Dendritic cell treated with granulocyte-macrophage colony-stimulating factor and Interleukin-4, amounts not matched to agents 40 ng/mL and 50 ng/mL, for 4 days (primary cell): ENCODE data around the gene FBXO24.
"Not testable (repeated sequence)": the region's sequence is repeated elsewhere in the genome, so short reads cannot be mapped to it uniquely, and the experiment has no call there.

Experiments
- H3K27ac Mint-ChIP-seq: one replicate; pipeline ENCODE4 v1.8.0; 2022; ENCODE audit warnings: mild to moderate bottlenecking, mixed read lengths
- H3K27me3 Mint-ChIP-seq: one replicate; pipeline ENCODE4 v1.8.0; 2022; ENCODE audit warnings: mild to moderate bottlenecking, mixed read lengths
- H3K36me3 Mint-ChIP-seq: one replicate; pipeline ENCODE4 v1.8.0; 2022; ENCODE audit warnings: low read depth, mixed read lengths
- H3K4me1 Mint-ChIP-seq: one replicate; pipeline ENCODE4 v1.8.0; 2022; ENCODE audit warnings: low read depth, mixed read lengths
- H3K4me3 Mint-ChIP-seq: one replicate; pipeline ENCODE4 v1.8.0; 2022; ENCODE audit warnings: mild to moderate bottlenecking, moderate library complexity, mixed read lengths
- H3K9me3 Mint-ChIP-seq: one replicate; pipeline ENCODE4 v1.8.0; 2022; ENCODE audit warnings: mixed read lengths
- intact Hi-C: fragments of 100-400 bp; cut with micrococcal nuclease; formaldehyde crosslinking; loops from one replicate; pipeline ENCODE4 v1.15.0; 2022

The FBXO24 gene, protein sequence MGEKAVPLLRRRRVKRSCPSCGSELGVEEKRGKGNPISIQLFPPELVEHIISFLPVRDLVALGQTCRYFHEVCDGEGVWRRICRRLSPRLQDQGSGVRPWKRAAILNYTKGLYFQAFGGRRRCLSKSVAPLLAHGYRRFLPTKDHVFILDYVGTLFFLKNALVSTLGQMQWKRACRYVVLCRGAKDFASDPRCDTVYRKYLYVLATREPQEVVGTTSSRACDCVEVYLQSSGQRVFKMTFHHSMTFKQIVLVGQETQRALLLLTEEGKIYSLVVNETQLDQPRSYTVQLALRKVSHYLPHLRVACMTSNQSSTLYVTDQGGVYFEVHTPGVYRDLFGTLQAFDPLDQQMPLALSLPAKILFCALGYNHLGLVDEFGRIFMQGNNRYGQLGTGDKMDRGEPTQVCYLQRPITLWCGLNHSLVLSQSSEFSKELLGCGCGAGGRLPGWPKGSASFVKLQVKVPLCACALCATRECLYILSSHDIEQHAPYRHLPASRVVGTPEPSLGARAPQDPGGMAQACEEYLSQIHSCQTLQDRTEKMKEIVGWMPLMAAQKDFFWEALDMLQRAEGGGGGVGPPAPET

GRCh38 chr7:100586266-100587025 is at the start of gene FBXO24:
Gene FBXO24 (plus strand): TSS chr7:100586328. CDS start chr7:100586626, 298 bp downstream.
- H3K36me3 Mint-ChIP-seq = peaks cover 20% of the 10 kb centered on the region
- intact Hi-C loops = loop anchor here (10.0 kb wide), 1 partner anchor 88 kb away; the partner anchor contains the start of gene GNB2
- peak within 1 kb of the TSS; percentile 95 for H3K4me3 Mint-ChIP-seq
- H3K9me3 Mint-ChIP-seq = no peaks in the 10 kb centered on the region
- peaks cover 59% of the 10 kb centered on the region for H3K4me1 Mint-ChIP-seq
- H3K27me3 Mint-ChIP-seq = peaks cover 18% of the 10 kb centered on the region
- H3K27ac Mint-ChIP-seq = peak within 1 kb of the TSS; percentile 90

- H3K4me3 Mint-ChIP-seq, intact Hi-C loops, H3K27ac Mint-ChIP-seq, H3K9me3 Mint-ChIP-seq, H3K27me3 Mint-ChIP-seq, H3K36me3 Mint-ChIP-seq: not testable (repeated sequence)
- H3K4me1 Mint-ChIP-seq = peaks cover 31% of the 10 kb centered on the region
Measured at GRCh38 chr7:100536695-100537094, 49.4 kb upstream of the FBXO24 start.

DNA sequence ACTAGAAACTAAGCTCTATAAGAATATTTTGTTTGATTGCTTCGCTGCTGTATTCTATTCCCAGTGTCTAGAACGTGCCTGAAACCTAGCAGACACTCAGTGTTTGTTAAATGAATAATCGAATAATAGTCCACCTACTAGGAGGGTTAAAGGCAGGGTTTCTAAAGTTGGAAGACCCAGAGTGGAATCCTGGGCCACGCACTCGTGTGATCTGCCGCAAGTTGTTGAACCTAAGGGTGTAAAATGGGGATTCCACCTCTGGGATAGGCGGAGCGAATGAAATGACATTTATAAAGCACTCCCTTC is 47.8 kb upstream of the FBXO24 start:
- Mint-ChIP-seq H3K27me3 (peaks cover 1% of the 10 kb centered on the region), H3K9me3 (no peaks in the 10 kb centered on the region), H3K4me1 (peaks cover 44% of the 10 kb centered on the region), H3K36me3 (peaks cover 7% of the 10 kb centered on the region), H3K27ac (peak overlapping the region; percentile 82), H3K4me3 (peak overlapping the region; percentile 95)
- intact Hi-C loops = loop anchor here (1.0 kb wide), 1 partner anchor 16 kb away; no protein-coding TSS in a partner anchor

DNA sequence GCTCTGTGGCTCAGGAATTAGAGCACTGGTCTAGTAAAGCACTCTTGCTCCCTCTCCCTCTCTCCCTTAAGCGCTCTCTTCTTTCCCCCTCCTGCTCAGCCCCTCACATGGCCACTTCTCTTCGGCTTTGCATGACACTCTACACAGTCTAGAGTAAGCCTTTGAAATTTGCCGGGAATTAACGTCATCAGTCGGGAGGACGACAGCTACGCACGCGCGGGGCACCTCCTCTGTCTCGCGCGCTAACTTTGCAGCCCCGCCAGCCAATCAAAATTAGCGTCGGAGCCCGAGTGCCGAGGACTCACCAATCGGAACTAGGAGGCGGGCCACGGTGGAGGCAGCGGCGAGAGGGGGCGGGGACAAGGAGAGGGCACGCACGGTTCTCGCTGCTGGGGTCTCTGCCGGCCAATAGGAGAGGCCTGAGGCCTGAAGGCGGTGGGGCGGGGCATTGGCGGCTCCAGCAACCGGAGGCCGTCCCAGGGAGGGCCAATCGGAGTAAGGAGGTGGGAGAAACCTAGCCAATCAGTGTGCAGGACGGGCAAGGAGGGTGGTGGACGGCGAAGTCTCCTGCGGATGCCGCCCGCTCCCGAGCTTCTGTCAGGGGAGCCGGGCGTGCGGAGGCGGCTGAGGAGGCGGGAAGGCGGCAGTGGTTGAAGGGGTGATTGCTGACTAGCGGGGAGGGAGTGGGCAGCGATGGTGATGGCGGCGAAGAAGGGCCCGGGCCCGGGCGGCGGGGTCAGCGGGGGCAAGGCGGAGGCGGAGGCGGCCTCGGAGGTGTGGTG is 47.3 kb upstream of the FBXO24 start, which contains the start of gene AGFG2:
AGFG2 (plus strand) TSS at position 550 of the 782 bp plus-strand sequence; CDS start at position 694, 144 bp downstream.
- Mint-ChIP-seq H3K27me3 (no peaks in the 10 kb centered on the region), H3K27ac (peak within 1 kb of the TSS; percentile 82), H3K36me3 (peaks cover 7% of the 10 kb centered on the region), H3K4me1 (peaks cover 50% of the 10 kb centered on the region), H3K9me3 (no peaks in the 10 kb centered on the region), H3K4me3 (peak within 1 kb of the TSS; percentile 95)
- intact Hi-C loops = loop anchor here (1.0 kb wide), 1 partner anchor 17 kb away; no protein-coding TSS in a partner anchor

- Mint-ChIP-seq H3K4me1 (peaks cover 57% of the 10 kb centered on the region), H3K4me3 (peak overlapping the region; percentile 95), H3K27me3 (no peaks in the 10 kb centered on the region), H3K36me3 (peaks cover 12% of the 10 kb centered on the region), H3K27ac (peak overlapping the region; percentile 82), H3K9me3 (no peaks in the 10 kb centered on the region)
- intact Hi-C loops = loop anchor here (5.0 kb wide), 1 partner anchor 62 kb away; the partner anchor contains the start of gene TSC22D4
Measured at GRCh38 chr7:100539436-100540006, 46.6 kb upstream of the FBXO24 start.

- peaks cover 63% of the 10 kb centered on the region for H3K4me1 Mint-ChIP-seq
- peak overlapping the region; percentile 82 for H3K27ac Mint-ChIP-seq
- peaks cover 12% of the 10 kb centered on the region for H3K36me3 Mint-ChIP-seq
- no peaks in the 10 kb centered on the region for H3K9me3 Mint-ChIP-seq
- H3K27me3 Mint-ChIP-seq = no peaks in the 10 kb centered on the region
- peak overlapping the region; percentile 95 for H3K4me3 Mint-ChIP-seq
- intact Hi-C loops = loop anchor here (5.0 kb wide), 1 partner anchor 63 kb away; the partner anchor contains the start of gene TSC22D4
Measured at GRCh38 chr7:100540073-100540723, 45.9 kb upstream of the FBXO24 start.

DNA sequence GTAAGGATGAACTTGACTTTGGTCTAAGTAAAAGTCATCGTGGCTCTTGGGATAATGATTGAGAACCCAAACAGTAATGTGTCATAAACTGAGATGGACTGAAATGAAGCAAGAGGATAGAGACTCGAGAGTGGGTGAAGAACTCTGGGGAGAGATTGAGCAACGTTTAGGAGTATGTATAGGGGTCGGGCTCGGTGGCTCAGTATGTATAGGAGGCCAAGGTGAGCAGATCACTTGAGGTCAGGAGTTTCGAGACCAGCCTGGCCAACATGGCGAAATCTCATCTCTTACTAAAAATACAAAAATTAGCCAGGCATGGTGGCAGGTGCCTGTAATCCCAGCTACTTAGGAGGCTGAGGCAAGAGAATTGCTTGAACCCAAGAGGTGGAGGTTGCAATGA is 44.8 kb upstream of the FBXO24 start:
- not testable (repeated sequence) for H3K9me3 Mint-ChIP-seq, H3K27ac Mint-ChIP-seq, H3K4me3 Mint-ChIP-seq, H3K27me3 Mint-ChIP-seq
- Mint-ChIP-seq H3K4me1 (peaks cover 74% of the 10 kb centered on the region), H3K36me3 (peaks cover 12% of the 10 kb centered on the region)
- intact Hi-C loops = loop anchor here (5.0 kb wide), 1 partner anchor 64 kb away; the partner anchor contains the start of gene TSC22D4

GRCh38 chr7:100543586-100543985 is 42.5 kb upstream of the FBXO24 start:
- Mint-ChIP-seq H3K36me3 (peaks cover 12% of the 10 kb centered on the region), H3K27ac (no peak overlapping the region), H3K4me3 (no peak overlapping the region), H3K9me3 (no peaks in the 10 kb centered on the region), H3K4me1 (peaks cover 93% of the 10 kb centered on the region), H3K27me3 (no peaks in the 10 kb centered on the region)
- intact Hi-C loops = loop anchor here (5.0 kb wide), 1 partner anchor 66 kb away; the partner anchor contains the start of gene TSC22D4

GRCh38 chr7:100544386-100544785 is 41.7 kb upstream of the FBXO24 start:
- Mint-ChIP-seq H3K27me3 (no peaks in the 10 kb centered on the region), H3K36me3 (peaks cover 5% of the 10 kb centered on the region), H3K9me3 (no peaks in the 10 kb centered on the region), H3K4me1 (peaks cover 89% of the 10 kb centered on the region), H3K4me3 (no peak overlapping the region), H3K27ac (peak overlapping the region; percentile 76)
- intact Hi-C loops = loop anchor here (5.0 kb wide), 1 partner anchor 67 kb away; the partner anchor contains the start of gene TSC22D4

DNA sequence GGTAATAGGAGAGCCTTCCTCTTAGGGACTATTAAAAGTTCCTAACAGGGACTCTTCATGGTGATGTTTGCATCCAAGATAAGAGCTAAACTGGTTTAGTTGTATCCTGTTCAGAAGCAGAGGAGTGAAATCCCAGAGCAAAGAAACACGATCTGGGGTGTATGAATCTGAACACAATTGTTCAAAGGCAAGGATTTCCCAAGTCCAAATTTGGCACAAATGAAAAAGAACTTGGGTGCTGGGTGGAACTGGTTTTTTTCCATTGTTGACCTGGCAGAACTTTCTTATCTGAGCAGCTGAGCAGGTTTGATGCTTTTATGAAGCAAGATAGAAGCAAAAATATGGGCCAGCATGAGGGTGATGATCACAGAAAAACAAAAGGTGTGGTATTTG is 41.2 kb upstream of the FBXO24 start:
- peaks cover 5% of the 10 kb centered on the region for H3K36me3 Mint-ChIP-seq
- peak overlapping the region; percentile 76 for H3K27ac Mint-ChIP-seq
- no peaks in the 10 kb centered on the region for H3K27me3 Mint-ChIP-seq
- H3K4me1 Mint-ChIP-seq = peaks cover 85% of the 10 kb centered on the region
- no peaks in the 10 kb centered on the region for H3K9me3 Mint-ChIP-seq
- intact Hi-C loops = loop anchor here (5.0 kb wide), 1 partner anchor 68 kb away; the partner anchor contains the start of gene TSC22D4
- peak overlapping the region; percentile 9 for H3K4me3 Mint-ChIP-seq

DNA sequence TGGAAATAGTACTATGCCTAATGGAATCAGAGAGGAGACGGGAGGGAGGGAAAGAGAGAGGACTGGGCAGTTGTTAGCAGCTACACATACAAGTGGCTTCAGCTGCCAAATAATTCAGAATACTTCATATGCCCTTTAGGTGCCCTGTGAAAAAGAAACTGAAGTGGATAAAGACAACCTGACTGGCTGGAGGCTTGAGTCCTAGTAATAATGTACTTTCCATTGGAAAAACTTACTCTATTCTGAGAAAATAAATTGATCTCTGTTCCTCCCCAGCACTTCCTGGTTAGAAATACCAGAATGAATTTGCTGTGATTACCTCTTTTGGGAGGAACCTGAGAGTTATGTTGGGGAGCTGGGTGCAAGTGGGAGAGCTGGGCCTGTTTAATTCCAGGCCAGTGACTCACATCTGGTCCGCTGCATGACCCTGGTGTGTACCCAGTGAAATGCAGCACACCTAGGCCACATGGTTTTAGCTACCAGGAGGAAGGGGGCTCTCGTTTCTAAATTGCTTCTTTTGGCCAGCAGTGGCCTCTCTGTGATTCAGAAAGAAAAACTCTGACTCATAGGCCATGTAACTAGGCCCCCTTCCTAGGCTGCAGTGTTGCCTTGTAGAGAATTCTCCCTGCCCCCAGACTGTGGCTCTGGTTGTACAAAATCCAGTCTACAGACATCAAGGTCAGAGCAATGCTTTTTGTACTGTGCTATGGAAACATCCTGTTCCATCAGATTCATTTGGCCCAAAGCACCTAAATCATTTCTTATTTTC is 40.6 kb upstream of the FBXO24 start:
- H3K36me3 Mint-ChIP-seq = peaks cover 11% of the 10 kb centered on the region
- intact Hi-C loops = no loop called here
- no peaks in the 10 kb centered on the region for H3K9me3 Mint-ChIP-seq
- no peaks in the 10 kb centered on the region for H3K27me3 Mint-ChIP-seq
- peaks cover 89% of the 10 kb centered on the region for H3K4me1 Mint-ChIP-seq
- peak overlapping the region; percentile 9 for H3K4me3 Mint-ChIP-seq
- peak overlapping the region; percentile 76 for H3K27ac Mint-ChIP-seq
